HG02885 (cell line): Measurements from ENCODE around the gene MICU2.

Experiments used
- ATAC-seq: cut with Tn5 transposase; IDR thresholded peaks from one replicate; pipeline ENCODE4 v1.9.1; 2021; ENCODE audit warnings: mild to moderate bottlenecking; ENCODE audit not compliant: unreplicated experiment, poor library complexity

MICU2 gene

GRCh38 chr13:21550918-21551317, 53.1 kb downstream of the MICU2 start:
- ATAC-seq, result no peak

GRCh38 chr13:21549633-21550032, 54.3 kb downstream of the MICU2 start:
- no peak for ATAC-seq

- no peak for ATAC-seq
Observed at GRCh38 chr13:21548577-21548976, 55.4 kb downstream of the MICU2 start.

- no peak for ATAC-seq
Observed at GRCh38 chr13:21546372-21546771, 57.6 kb downstream of the MICU2 start.

GRCh38 chr13:21544515-21544914, 59.5 kb downstream of the MICU2 start:
- no peak for ATAC-seq

GRCh38 chr13:21542563-21542962, 61.4 kb downstream of the MICU2 start:
- ATAC-seq, result no peak

GRCh38 chr13:21541980-21542379, 62.0 kb downstream of the MICU2 start:
- no peak for ATAC-seq

- ATAC-seq, result no peak
Observed at GRCh38 chr13:21541271-21541670, 62.7 kb downstream of the MICU2 start.

GRCh38 chr13:21539687-21540086, 64.3 kb downstream of the MICU2 start:
- no peak for ATAC-seq

GRCh38 chr13:21538753-21539152, 65.2 kb downstream of the MICU2 start:
- ATAC-seq, result no peak

GRCh38 chr13:21538280-21538679, 65.7 kb downstream of the MICU2 start:
- ATAC-seq, result no peak

GRCh38 chr13:21537105-21537504, 66.9 kb downstream of the MICU2 start:
- no peak for ATAC-seq

GRCh38 chr13:21534760-21535159, 69.2 kb downstream of the MICU2 start:
- no peak for ATAC-seq

GRCh38 chr13:21531455-21531854, 72.5 kb downstream of the MICU2 start:
- no peak for ATAC-seq

GRCh38 chr13:21530656-21531055, 73.3 kb downstream of the MICU2 start:
- no peak for ATAC-seq

- ATAC-seq, result no peak
Observed at GRCh38 chr13:21529146-21529893, 74.7 kb downstream of the MICU2 start.

- no peak for ATAC-seq
Observed at GRCh38 chr13:21528616-21529015, 75.4 kb downstream of the MICU2 start.

GRCh38 chr13:21526707-21527540, 77.0 kb downstream of the MICU2 start:
- ATAC-seq, result no peak

- no peak for ATAC-seq
Observed at GRCh38 chr13:21522847-21523246, 81.1 kb downstream of the MICU2 start.

GRCh38 chr13:21522130-21522529, 81.8 kb downstream of the MICU2 start:
- ATAC-seq, result no peak

- ATAC-seq, result no peak
Observed at GRCh38 chr13:21518617-21519144, 85.3 kb downstream of the MICU2 start.
